ENCODE measurements around the gene ZDHHC4. TPM values are rescaled to one million over a fixed set of nuclear protein-coding genes. Genes with fewer than 3 reads are reported as not detected.
A peak's percentile ranks its signal among the peaks of the same experiment; 100 is the strongest.

Gene ZDHHC4
- total RNA-seq, 1 donor from 2014 or later = 75.3 TPM

- peaks cover 13% of the 10 kb centered on the region for H3K4me1 Mint-ChIP-seq
- H3K9me3 Mint-ChIP-seq = no peaks in the 10 kb centered on the region
- peak within 1 kb of the TSS; percentile 26 for H3K27ac Mint-ChIP-seq
- peak within 1 kb of the TSS; percentile 74 for H3K4me3 Mint-ChIP-seq
- DNase-seq (ENCODE audit: low spot score in 2 of 2, unreplicated experiment in 2 of 2) = peak in 1 of 2 experiments; percentile 48
- no peak for TF ChIP-seq CTCF (IDR thresholded peaks at IDR 0.05; ENCODE audit: unreplicated experiment)
- H3K36me3 Mint-ChIP-seq = peaks cover 3% of the 10 kb centered on the region
- H3K27me3 Mint-ChIP-seq (ENCODE audit: low read depth) = no peaks in the 10 kb centered on the region
Observed at GRCh38 chr7:6614953-6615722, 37.9 kb downstream of the ZDHHC4 start, which contains the start of gene ZNF853. Gene ZNF853 (plus strand): TSS chr7:6615610. CDS start chr7:6616175, 565 bp downstream.

GRCh38 chr7:6615723-6616555 is 38.7 kb downstream of the ZDHHC4 start:
- Mint-ChIP-seq H3K36me3 (peaks cover 3% of the 10 kb centered on the region), H3K9me3 (no peaks in the 10 kb centered on the region), H3K27me3 (ENCODE audit: low read depth) (no peaks in the 10 kb centered on the region), H3K27ac (no peak overlapping the region), H3K4me3 (peak overlapping the region; percentile 68), H3K4me1 (peaks cover 13% of the 10 kb centered on the region)
- no peak for DNase-seq (ENCODE audit: low spot score in 2 of 2, unreplicated experiment in 2 of 2)
- no peak for TF ChIP-seq CTCF (IDR thresholded peaks at IDR 0.05; ENCODE audit: unreplicated experiment)

- no peak for DNase-seq (ENCODE audit: low spot score in 2 of 2, unreplicated experiment in 2 of 2)
- peak overlapping the region; percentile 62 for H3K4me3 Mint-ChIP-seq
- TF ChIP-seq CTCF (IDR thresholded peaks at IDR 0.05; ENCODE audit: unreplicated experiment) = no peak
Observed at GRCh38 chr7:6616854-6617643, 39.8 kb downstream of the ZDHHC4 start.

GRCh38 chr7:6618621-6619020 is 41.4 kb downstream of the ZDHHC4 start:
- no peak overlapping the region for H3K4me3 Mint-ChIP-seq
- H3K27me3 Mint-ChIP-seq (ENCODE audit: low read depth) = no peaks in the 10 kb centered on the region
- no peaks in the 10 kb centered on the region for H3K9me3 Mint-ChIP-seq
- peaks cover 13% of the 10 kb centered on the region for H3K4me1 Mint-ChIP-seq
- no peak overlapping the region for H3K27ac Mint-ChIP-seq
- no peak for DNase-seq (ENCODE audit: low spot score in 2 of 2, unreplicated experiment in 2 of 2)
- TF ChIP-seq CTCF (IDR thresholded peaks at IDR 0.05; ENCODE audit: unreplicated experiment) = no peak
- peaks cover 17% of the 10 kb centered on the region for H3K36me3 Mint-ChIP-seq

More at GRCh38 chr7:6616854-6617643, 39.8 kb downstream of the ZDHHC4 start:
- Mint-ChIP-seq H3K27ac (no peak overlapping the region), H3K9me3 (no peaks in the 10 kb centered on the region), H3K27me3 (ENCODE audit: low read depth) (no peaks in the 10 kb centered on the region), H3K4me1 (peaks cover 13% of the 10 kb centered on the region), H3K36me3 (peaks cover 12% of the 10 kb centered on the region)

DNA sequence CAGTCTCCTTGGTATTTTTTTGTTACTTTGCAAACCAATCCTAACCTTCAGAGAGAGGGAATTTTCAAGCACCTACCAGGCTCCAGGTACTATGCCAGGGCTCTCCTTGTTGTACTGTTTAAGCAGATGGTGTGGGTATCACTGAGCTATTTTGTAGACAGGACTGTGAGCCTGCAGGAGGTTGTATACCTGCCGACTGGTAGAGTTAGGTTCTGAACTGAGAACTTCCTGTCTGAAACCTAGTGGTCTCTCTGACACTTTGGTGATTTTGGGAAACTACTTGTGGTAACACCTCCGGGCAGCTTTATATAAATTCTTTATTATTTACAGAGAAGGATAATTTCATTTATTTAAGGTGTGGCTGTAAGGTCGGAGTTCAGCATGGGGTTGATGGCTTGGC is 42.7 kb downstream of the ZDHHC4 start:
- Mint-ChIP-seq H3K36me3 (peaks cover 19% of the 10 kb centered on the region), H3K4me1 (peaks cover 10% of the 10 kb centered on the region), H3K4me3 (no peak overlapping the region), H3K9me3 (no peaks in the 10 kb centered on the region), H3K27me3 (ENCODE audit: low read depth) (no peaks in the 10 kb centered on the region), H3K27ac (no peak overlapping the region)
- TF ChIP-seq CTCF (IDR thresholded peaks at IDR 0.05; ENCODE audit: unreplicated experiment) = no peak
- DNase-seq (ENCODE audit: low spot score in 2 of 2, unreplicated experiment in 2 of 2) = no peak
